IMR-90 (cell line): Measurements from ENCODE around the gene FBXL14. TPM values are rescaled to one million over a fixed set of nuclear protein-coding genes. Genes with fewer than 3 reads are reported as not detected.

Experiments
- ATAC-seq: fragments of 200-7000 bp; cut with Tn5 transposase; 2 replicates; pipeline ENCODE4 v1.9.1; 2020; ENCODE audit warnings: low read depth, mild to moderate bottlenecking, moderate library complexity
- BruUV-seq: library from RNA; stranded (reverse); fragments of 400-500 nt; replicated peaks from 2 replicates; lab custom pipeline; 2021; lab: Mats Ljungman, UMichigan
- CTCF ChIA-PET: fragments of 300-600 bp; formaldehyde crosslinking; extraction: SDS; loops from one replicate; lab custom pipeline; 2021; ENCODE audit warnings: antibody characterized with exemption; lab: Yijun Ruan, JAX
- POLR2A ChIA-PET: fragments of 300-600 bp; sonication (Branson Sonifier 250); formaldehyde crosslinking; loops from one replicate; lab custom pipeline; 2022; ENCODE audit warnings: antibody characterized with exemption; ENCODE audit not compliant: unreplicated experiment; lab: Charles Lee
- DNase-seq: peaks from one replicate; pipeline ENCODE4 v3.0.0; 2013
- H2AFZ ChIP-seq: replicated peaks from 2 replicates; pipeline ENCODE3; 2013; ENCODE audit warnings: low read length, mild to moderate bottlenecking; ENCODE audit not compliant: poor library complexity
- H2AK5ac ChIP-seq: 2 replicates; pipeline ENCODE4 v1.6.1; 2013; ENCODE audit warnings: low read depth, low read length, inconsistent platforms
- H2AK9ac ChIP-seq: replicated peaks from 2 replicates; pipeline ENCODE3; 2013; ENCODE audit warnings: mild to moderate bottlenecking, low read depth, low read length, moderate library complexity; ENCODE audit not compliant: poor library complexity
- H2BK120ac ChIP-seq: 2 replicates; pipeline ENCODE4 v1.6.1; 2013; ENCODE audit warnings: low read depth, low read length, inconsistent platforms
- H2BK15ac ChIP-seq: 3 replicates; pipeline ENCODE4 v1.6.1; 2013; ENCODE audit warnings: low read depth, low read length, inconsistent platforms
- H2BK20ac ChIP-seq: 2 replicates; pipeline ENCODE4 v1.6.1; 2013; ENCODE audit warnings: low read depth, mild to moderate bottlenecking, inconsistent platforms, low read length, moderate library complexity
- H2BK5ac ChIP-seq: 2 replicates; pipeline ENCODE4 v1.6.1; 2013; ENCODE audit warnings: mild to moderate bottlenecking, low read depth, low read length, inconsistent platforms; ENCODE audit not compliant: poor library complexity, severe bottlenecking
- H3K14ac ChIP-seq: replicated peaks from 2 replicates; pipeline ENCODE4 v1.6.1; 2013; ENCODE audit warnings: low read depth, low read length, inconsistent platforms
- H3K18ac ChIP-seq: 2 replicates; pipeline ENCODE4 v1.6.1; 2013; ENCODE audit warnings: low read depth, low read length, control low read depth
- H3K23ac ChIP-seq: 2 replicates; pipeline ENCODE4 v1.6.1; 2013; ENCODE audit warnings: low read depth, low read length, inconsistent platforms
- H3K27ac ChIP-seq: 2 replicates; pipeline ENCODE4 v1.5.1; 2013; ENCODE audit warnings: mild to moderate bottlenecking, control low read depth, low read length; ENCODE audit not compliant: insufficient read depth
- H3K27me3 ChIP-seq: 2 replicates; pipeline ENCODE4 v1.6.1; 2013; ENCODE audit warnings: low read length; ENCODE audit not compliant: control insufficient read depth, insufficient read depth
- H3K36me3 ChIP-seq: 2 replicates; pipeline ENCODE4 v1.6.1; 2013; ENCODE audit warnings: low read length, mixed read lengths; ENCODE audit not compliant: control insufficient read depth, insufficient read depth
- H3K4ac ChIP-seq: 2 replicates; pipeline ENCODE4 v1.6.1; 2013; ENCODE audit warnings: low read depth, low read length, inconsistent platforms
- H3K4me1 ChIP-seq: 2 replicates; pipeline ENCODE4 v1.6.1; 2013; ENCODE audit warnings: low read length, mixed read lengths; ENCODE audit not compliant: control insufficient read depth, insufficient read depth
- H3K4me2 ChIP-seq: 2 replicates; pipeline ENCODE4 v1.6.1; 2013; ENCODE audit warnings: low read depth, mild to moderate bottlenecking, control low read depth, low read length, moderate library complexity
- H3K4me3 ChIP-seq: 2 replicates; pipeline ENCODE4 v1.5.1; 2013; ENCODE audit warnings: low read depth, mild to moderate bottlenecking, control low read depth, low read length, moderate library complexity; ENCODE audit not compliant: insufficient read depth
- H3K56ac ChIP-seq: 2 replicates; pipeline ENCODE4 v1.6.1; 2013; ENCODE audit warnings: low read length, inconsistent platforms; ENCODE audit not compliant: insufficient read depth; ENCODE audit errors: extremely low read depth
- H3K79me1 ChIP-seq, 2 experiments: 2 replicates each; pipeline ENCODE4 v1.6.1; 2013; ENCODE audit warnings: low read length in 2 of 2, inconsistent platforms in 1 of 2, low read depth in 1 of 2
- H3K9ac ChIP-seq: 2 replicates; pipeline ENCODE4 v1.6.1; 2013; ENCODE audit warnings: low read depth, low read length, control low read depth
- H3K9me1 ChIP-seq: 2 replicates; pipeline ENCODE4 v1.6.1; 2013; ENCODE audit warnings: low read length, inconsistent platforms; ENCODE audit not compliant: insufficient read depth
- H3K9me3 ChIP-seq: 2 replicates; pipeline ENCODE4 v1.6.1; 2013; ENCODE audit warnings: low read length; ENCODE audit not compliant: control insufficient read depth, insufficient read depth
- H4K20me1 ChIP-seq: 2 replicates; pipeline ENCODE4 v1.6.1; 2013; ENCODE audit warnings: low read length, inconsistent platforms; ENCODE audit not compliant: insufficient read depth
- H4K5ac ChIP-seq: 2 replicates; pipeline ENCODE4 v1.6.1; 2013; ENCODE audit warnings: mild to moderate bottlenecking, low read depth, low read length, control low read depth
- H4K8ac ChIP-seq, 2 experiments: 2 replicates each; pipeline ENCODE4 v1.6.1; 2013; ENCODE audit warnings: low read depth in 2 of 2, low read length in 2 of 2, control low read depth in 1 of 2, inconsistent platforms in 1 of 2
- H4K91ac ChIP-seq: 2 replicates; pipeline ENCODE4 v1.6.1; 2013; ENCODE audit warnings: low read depth, low read length, inconsistent platforms; ENCODE audit not compliant: insufficient read depth
- CHD1 ChIP-seq: IDR thresholded peaks from 2 replicates; pipeline ENCODE4 v1.6.1; 2012; ENCODE audit warnings: low read depth, low read length, improper control_type of control experiment
- FOS ChIP-seq: fragments of 150-350 bp; IDR thresholded peaks from 2 replicates; pipeline ENCODE4 v1.6.1; 2016; ENCODE audit warnings: low read depth, low read length
- MAFK ChIP-seq: IDR thresholded peaks from 2 replicates; pipeline ENCODE4 v1.6.1; 2012; ENCODE audit warnings: low read depth, low read length, improper control_type of control experiment
- MAZ ChIP-seq: IDR thresholded peaks from 2 replicates; pipeline ENCODE4 v1.6.1; 2012; ENCODE audit warnings: low read depth, mild to moderate bottlenecking, low read length, improper control_type of control experiment, moderate library complexity, borderline replicate concordance
- MXI1 ChIP-seq: IDR thresholded peaks from 2 replicates; pipeline ENCODE4 v1.6.1; 2012; ENCODE audit warnings: low read depth, mild to moderate bottlenecking, low read length, moderate library complexity, borderline replicate concordance
- POLR2A ChIP-seq: IDR thresholded peaks from 2 replicates; pipeline ENCODE4 v1.6.1; 2012; ENCODE audit warnings: mild to moderate bottlenecking, low read depth, low read length
- RAD21 ChIP-seq: IDR thresholded peaks from 2 replicates; pipeline ENCODE4 v1.6.1; 2012; ENCODE audit warnings: low read length, improper control_type of control experiment
- RFX5 ChIP-seq: IDR thresholded peaks from 2 replicates; pipeline ENCODE4 v1.8.0; 2012; ENCODE audit warnings: low read depth, mild to moderate bottlenecking, low read length, moderate library complexity
- SMC3 ChIP-seq: fragments of 150-350 bp; IDR thresholded peaks from 2 replicates; pipeline ENCODE4 v1.6.1; 2016; ENCODE audit warnings: low read depth, mild to moderate bottlenecking, antibody characterized with exemption, low read length, moderate library complexity
- WGBS, 2 experiments: methylation state at CpG; one replicate each; pipeline versions ENCODE4 v1.1.5 to v1.1.7; 2013; ENCODE audit warnings: missing lambda C conversion rate in 2 of 2; ENCODE audit not compliant: insufficient read length in 1 of 2; ENCODE audit errors: extremely low coverage in 2 of 2; 5-methylcytosine and 5-hydroxymethylcytosine counted together
- dilution Hi-C: fragments of 300-500 bp; cut with HindIII; formaldehyde crosslinking; loops from one replicate; pipeline ENCODE4 v1.14.3; 2018; ENCODE audit warnings: low sequenced_read_pairs; ENCODE audit not compliant: unreplicated experiment
- in situ Hi-C: fragments of 300-500 bp; cut with MboI; formaldehyde crosslinking; loops from 3 replicates; pipeline ENCODE4 v1.14.3; 2019; ENCODE audit warnings: low sequenced_read_pairs, inconsistent platforms, mixed read lengths
- intact Hi-C: fragments of 100-400 bp; cut with micrococcal nuclease; formaldehyde crosslinking; loops from 2 replicates; pipeline ENCODE4 v1.10.0; 2022
- polyA plus RNA-seq, 3 experiments: library from polyadenylated mRNA; depleted of rRNA; stranded (reverse); fragments of >200 nt; gene quantifications; 2 replicates each; pipeline ENCODE4 v1.2.3, GENCODE V29; 2012; ENCODE audit warnings: low replicate concordance in 1 of 3
- total RNA-seq: library from RNA; depleted of rRNA; stranded (reverse); fragments of >200 nt; gene quantifications from 2 replicates; pipeline ENCODE4 v1.2.3, GENCODE V29; 2012

FBXL14 gene
- total and polyA plus RNA-seq, 2 of the 4 experiments (the other 2 are of a cell fraction), result 4.7 to 7.3 TPM

GRCh38 chr12:1598757-1599156 is 4.4 kb upstream of the FBXL14 start:
- in situ Hi-C loops, result loop anchor here (25.0 kb wide), 1 partner anchor 686 kb away; no protein-coding TSS in a partner anchor
- ChIA-PET POLR2A (no interaction called here), CTCF (interaction anchor here (1.4 kb wide), 1 partner anchor 15 kb away, joined by 4 read pairs; no protein-coding TSS in a partner anchor)
- no peak overlapping the region for H4K8ac ChIP-seq
- H3K23ac ChIP-seq, result no peak overlapping the region
- BruUV-seq, result no TSS peak
- no peaks in the 10 kb centered on the region for H3K9me3 ChIP-seq
- no peak overlapping the region for H2AK9ac ChIP-seq
- H4K5ac ChIP-seq, result no peak overlapping the region
- H3K4me3 ChIP-seq, result no peak overlapping the region
- no peak overlapping the region for H3K4ac ChIP-seq
- intact Hi-C loops, result no loop called here
- WGBS, 2 experiments, result no CpG with 5 or more reads among the region's 3 CpGs
- TF ChIP-seq CHD1 (no peak), POLR2A (no peak), RAD21 (no peak), RFX5 (no peak), MAFK (no peak), FOS (no peak), SMC3 (no peak), MXI1 (no peak), MAZ (no peak)
- peaks cover 19% of the 10 kb centered on the region for H4K20me1 ChIP-seq
- no peak overlapping the region for H3K56ac ChIP-seq
- H2AFZ ChIP-seq, result no peak overlapping the region
- no peak overlapping the region for H2AK5ac ChIP-seq
- H3K14ac ChIP-seq, result no peak overlapping the region
- H3K27ac ChIP-seq, result no peak overlapping the region
- H3K27me3 ChIP-seq, result no peaks in the 10 kb centered on the region
- H3K9me1 ChIP-seq, result peaks cover 3% of the 10 kb centered on the region; the same call in 1 of the 2 replicates
- no peak overlapping the region for H4K91ac ChIP-seq
- no peak overlapping the region for H3K18ac ChIP-seq
- dilution Hi-C loops, result no loop called here
- peaks cover 2% of the 10 kb centered on the region; the same call in 1 of the 2 replicates for H3K4me1 ChIP-seq
- H2BK120ac ChIP-seq, result no peak overlapping the region
- H3K36me3 ChIP-seq, result no peaks in the 10 kb centered on the region
- H2BK15ac ChIP-seq, result no peak overlapping the region
- no peak overlapping the region for H2BK20ac ChIP-seq
- no peak overlapping the region for H3K4me2 ChIP-seq
- DNase-seq (no peak), ATAC-seq (no peak)
- H3K9ac ChIP-seq, result no peak overlapping the region
- no peak overlapping the region for H2BK5ac ChIP-seq
- peaks cover 20 to 63% of the 10 kb centered on the region in 2 experiments for H3K79me1 ChIP-seq
